GM12875 (cell line): Measurements from ENCODE around the gene ADD1.

Source experiments
- H3K4me3 ChIP-seq: one replicate; pipeline ENCODE4 v1.5.1; 2011; ENCODE audit warnings: low read depth, low read length, control low read depth
- CTCF ChIP-seq: IDR thresholded peaks from 2 replicates; pipeline ENCODE4 v1.5.1; 2011; ENCODE audit warnings: low read depth, mild to moderate bottlenecking, control low read depth, inconsistent platforms, low read length, moderate library complexity, borderline replicate concordance; ENCODE audit not compliant: insufficient read depth

Gene ADD1

GRCh38 chr4:2819244-2820215 lies 24.1 kb upstream of the ADD1 start:
- TF ChIP-seq CTCF = no peak
- H3K4me3 ChIP-seq = no peak overlapping the region

- no peak overlapping the region for H3K4me3 ChIP-seq
- TF ChIP-seq CTCF = no peak
Observed at GRCh38 chr4:2820216-2820982, 23.2 kb upstream of the ADD1 start.

GRCh38 chr4:2822461-2823300 lies 21.0 kb upstream of the ADD1 start:
- H3K4me3 ChIP-seq = no peak overlapping the region
- no peak for TF ChIP-seq CTCF

- H3K4me3 ChIP-seq = no peak overlapping the region
- TF ChIP-seq CTCF = no peak
Observed at GRCh38 chr4:2823301-2823670, 20.4 kb upstream of the ADD1 start.

GRCh38 chr4:2823671-2824328 lies 19.8 kb upstream of the ADD1 start:
- TF ChIP-seq CTCF = no peak
- H3K4me3 ChIP-seq = no peak overlapping the region

GRCh38 chr4:2824329-2824835 lies 19.3 kb upstream of the ADD1 start:
- no peak for TF ChIP-seq CTCF
- H3K4me3 ChIP-seq = no peak overlapping the region
